Heart left ventricle (tissue), 13 donors: ENCODE results near the gene DHCR7.

Source experiments
- CTCF ChIP-seq, 12 donors: fragments of 200-600 bp; sonication (generic) in 4 of 12; IDR thresholded peaks; one replicate each; pipeline versions ENCODE4 v1.5.0 to v1.8.0; 2018 to 2022; ENCODE audit warnings: antibody characterized with exemption in 12 of 12, mild to moderate bottlenecking in 5 of 12
- POLR2A ChIP-seq, 2 donors: fragments of 450-650 bp; IDR thresholded peaks; one replicate each; pipeline ENCODE4 v1.6.1; 2017; ENCODE audit warnings: antibody characterized with exemption in 2 of 2, mild to moderate bottlenecking in 2 of 2, moderate library complexity in 2 of 2
- donor health status: ischemic (EF 13 %, LVEDD 7.1; RV severe dilation, severe dysfunction).
- donor health status: DM: no; HTN: yes; CAD: no.
- donor health status: DM: no; HTN: no; CAD: no.
- donor health status: ischemic (EF 25% LVEDD 6.9; RV normal size, moderate dysfunction).
- donor health status: ischemic (EF 25% LVEDD 5.7; RV mildly dilated, moderate dysfunction).
- donor health status: ischemic (EF 35%, LVEDD 5.7; RV mildly dilated, moderate dysfunction).
- donor health status: nonischemic (EF 11% LVEDD 7.7; RV severe dilation, severe dysfunction).
- donor health status: DM: yes; HTN: yes; CAD: no.
- donor health status: PGD.
- donor health status: ischemic (EF 29% LVEDD 5.4; RV normal size, mild dysfunction).
- donor health status: nonischemic (EF 23%, LVEDD 6.1; RV moderate dilation, normal function).

GRCh38 chr11:71451596-71452198 lies 3.5 kb upstream of the DHCR7 start:
- TF ChIP-seq POLR2A (IDR thresholded peaks at IDR 0.05) (no peak), CTCF (IDR thresholded peaks at IDR 0.05) (no peak)
